K562 (cell line): ENCODE results near the gene UBE2M. TPM values are rescaled to one million over a fixed set of nuclear protein-coding genes. Genes with fewer than 3 reads are reported as not detected.

Experiments
- BRF2 ChIP-seq: IDR thresholded peaks from 3 replicates; pipeline ENCODE4 v1.6.1; 2011; ENCODE audit warnings: borderline replicate concordance, mild to moderate bottlenecking; ENCODE audit not compliant: insufficient read length, insufficient read depth
- E2F3 ChIP-seq: fragments of 250-450 bp; sonication (Bioruptor Pico); IDR thresholded peaks from 2 replicates; pipeline ENCODE4 v1.4.0; 2020; ENCODE audit warnings: mild to moderate bottlenecking
- ESRRA ChIP-seq: fragments of 450-650 bp; IDR thresholded peaks from 2 replicates; pipeline ENCODE4 v1.6.1; 2014; ENCODE audit warnings: low read depth, mild to moderate bottlenecking, moderate library complexity, borderline replicate concordance
- MGA ChIP-seq: fragments of 450-650 bp; IDR thresholded peaks from 2 replicates; pipeline ENCODE4 v1.6.1; 2016; ENCODE audit warnings: mild to moderate bottlenecking, moderate library complexity
- NR2C1 ChIP-seq, 2 experiments: fragments of 450-650 bp; IDR thresholded peaks; 2 replicates each; pipeline ENCODE4 v1.6.1; 2017; ENCODE audit warnings: mild to moderate bottlenecking in 2 of 2, antibody characterized with exemption in 1 of 2, inconsistent platforms in 1 of 2, missing compliant biosample characterization in 1 of 2, missing genetic modification characterization in 1 of 2
- TRIM25 ChIP-seq: fragments of 450-650 bp; IDR thresholded peaks from 2 replicates; pipeline ENCODE4 v1.7.0; 2016; ENCODE audit warnings: borderline replicate concordance
- ZFPM2 ChIP-seq: fragments of 250-450 bp; sonication (Bioruptor Pico); IDR thresholded peaks from 2 replicates; pipeline ENCODE4 v1.5.1; 2022; ENCODE audit warnings: mild to moderate bottlenecking
- polyA plus RNA-seq, 8 experiments: library from polyadenylated mRNA; depleted of rRNA in 4 of 8; stranded (reverse) in 5 of 8; unstranded in 3 of 8; fragments of >200 nt; fragmentation: Nextera tagmentation in 2 of 8; fragmentation: Illumina TruSeq in 1 of 8; extraction: Ambion mirVana in 2 of 8; extraction: Trizol in 1 of 8; gene quantifications; 2 replicates each; pipeline versions ENCODE4 v1.2.1 to v1.2.3, GENCODE V29; 2011 to 2014; ENCODE audit warnings: inconsistent platforms in 1 of 8, missing spikeins in 1 of 8
- total RNA-seq, 7 experiments: library from RNA; depleted of rRNA in 6 of 7; stranded (reverse); fragments of >200 nt in 6 of 7; fragmentation: Illumina TruSeq in 2 of 7; extraction: Trizol in 2 of 7; gene quantifications; 2 replicates each; pipeline versions ENCODE4 v1.2.1 to v1.2.3, GENCODE V29; 2011 to 2021; ENCODE audit warnings: low replicate concordance in 1 of 7

Gene UBE2M
- total and polyA plus RNA-seq, 9 of the 15 experiments (the other 6 are each of a cell fraction or from before 2014, with no cell fraction given), result 0.92 to 163 (median 85.7) TPM

- TF ChIP-seq BRF2 (no peak), E2F3 (CRISPR knock-in tag) (no peak), NR2C1 (IDR thresholded peaks at IDR 0.05) (peak; percentile 72; the same call in 1 of the 2 replicates), NR2C1 (tag; IDR thresholded peaks at IDR 0.05) (peak; percentile 66; the same call in 1 of the 2 replicates), ZFPM2 (CRISPR knock-in tag) (0 out of 2 replicates have a peak, but pooled peaks have one; percentile 61), TRIM25 (peak; percentile 84; the same call in 1 of the 2 replicates), MGA (no peak), ESRRA (peak; percentile 90; the same call in 1 of the 2 replicates)
Measured at GRCh38 chr19:58572818-58573657, 14.6 kb upstream of the UBE2M start, which contains the start of gene MZF1 (continued).
